ENCODE data around the gene BTG1. TPM values are rescaled to one million over a fixed set of nuclear protein-coding genes. Genes with fewer than 3 reads are reported as not detected.

BTG1 gene
- 72.8 TPM for total RNA-seq
- long read RNA-seq, full-length matches to known transcripts = 165 of 176 reads
- long read RNA-seq, partial matches to known transcripts = 0 of 176 reads
- long read RNA-seq, other reads (novel, unspliced or antisense) = 11 of 176 reads

- peak; percentile 99 for DNase-seq (ENCODE audit: low spot score)
- intact Hi-C loops (cut with DNase I) = loop anchor here (2.0 to 10.0 kb wide), 6 partner anchors 159 to 765 kb away; no protein-coding TSS in a partner anchor
Observed at GRCh38 chr12:92145731-92146496, at the start of gene BTG1. Gene BTG1, minus strand, starts transcription at chr12:92145846. Its CDS starts 311 bp downstream, at chr12:92145535.

- no peak for DNase-seq (ENCODE audit: low spot score)
- intact Hi-C loops (cut with DNase I) = no loop called here
Observed at GRCh38 chr12:92194561-92194960, 48.9 kb upstream of the BTG1 start.

- intact Hi-C loops (cut with DNase I) = no loop called here
- no peak for DNase-seq (ENCODE audit: low spot score)
Observed at GRCh38 chr12:92193846-92194245, 48.2 kb upstream of the BTG1 start.

- no peak for DNase-seq (ENCODE audit: low spot score)
- intact Hi-C loops (cut with DNase I) = no loop called here
Observed at GRCh38 chr12:92193063-92193462, 47.4 kb upstream of the BTG1 start.

GRCh38 chr12:92192360-92192759 lies 46.7 kb upstream of the BTG1 start:
- no peak for DNase-seq (ENCODE audit: low spot score)
- intact Hi-C loops (cut with DNase I) = no loop called here

GRCh38 chr12:92191061-92191460 lies 45.4 kb upstream of the BTG1 start:
- intact Hi-C loops (cut with DNase I) = no loop called here

GRCh38 chr12:92188517-92189188 lies 43.0 kb upstream of the BTG1 start:
- no peak for DNase-seq (ENCODE audit: low spot score)
- intact Hi-C loops (cut with DNase I) = no loop called here

More at GRCh38 chr12:92191061-92191460, 45.4 kb upstream of the BTG1 start:
- no peak for DNase-seq (ENCODE audit: low spot score)

GRCh38 chr12:92186038-92186470 lies 40.4 kb upstream of the BTG1 start:
- intact Hi-C loops (cut with DNase I) = no loop called here
- DNase-seq (ENCODE audit: low spot score) = no peak

GRCh38 chr12:92185052-92185451 lies 39.4 kb upstream of the BTG1 start:
- DNase-seq (ENCODE audit: low spot score) = no peak
- intact Hi-C loops (cut with DNase I) = no loop called here

- DNase-seq (ENCODE audit: low spot score) = no peak
- intact Hi-C loops (cut with DNase I) = no loop called here
Observed at GRCh38 chr12:92183575-92183974, 37.9 kb upstream of the BTG1 start.

GRCh38 chr12:92178340-92178739 lies 32.7 kb upstream of the BTG1 start:
- intact Hi-C loops (cut with DNase I) = no loop called here
- DNase-seq (ENCODE audit: low spot score) = no peak

GRCh38 chr12:92176646-92177045 lies 31.0 kb upstream of the BTG1 start:
- intact Hi-C loops (cut with DNase I) = no loop called here
- no peak for DNase-seq (ENCODE audit: low spot score)

- intact Hi-C loops (cut with DNase I) = no loop called here
- no peak for DNase-seq (ENCODE audit: low spot score)
Observed at GRCh38 chr12:92175961-92176360, 30.3 kb upstream of the BTG1 start.

- no peak for DNase-seq (ENCODE audit: low spot score)
- intact Hi-C loops (cut with DNase I) = no loop called here
Observed at GRCh38 chr12:92170050-92170449, 24.4 kb upstream of the BTG1 start.

GRCh38 chr12:92167075-92167474 lies 21.4 kb upstream of the BTG1 start:
- intact Hi-C loops (cut with DNase I) = no loop called here
- no peak for DNase-seq (ENCODE audit: low spot score)

- intact Hi-C loops (cut with DNase I) = no loop called here
- DNase-seq (ENCODE audit: low spot score) = no peak
Observed at GRCh38 chr12:92164712-92165111, 19.1 kb upstream of the BTG1 start.

- DNase-seq (ENCODE audit: low spot score) = no peak
- intact Hi-C loops (cut with DNase I) = no loop called here
Observed at GRCh38 chr12:92162079-92162478, 16.4 kb upstream of the BTG1 start.

GRCh38 chr12:92158796-92159439 lies 13.3 kb upstream of the BTG1 start:
- no peak for DNase-seq (ENCODE audit: low spot score)
- intact Hi-C loops (cut with DNase I) = no loop called here

- intact Hi-C loops (cut with DNase I) = no loop called here
- DNase-seq (ENCODE audit: low spot score) = no peak
Observed at GRCh38 chr12:92156704-92157395, 11.2 kb upstream of the BTG1 start.

GRCh38 chr12:92156139-92156538 lies 10.5 kb upstream of the BTG1 start:
- no peak for DNase-seq (ENCODE audit: low spot score)
- intact Hi-C loops (cut with DNase I) = no loop called here

All from cardiac septum (tissue), 1 donor.